ENCODE measurements around the gene SMPD1.

DNA sequence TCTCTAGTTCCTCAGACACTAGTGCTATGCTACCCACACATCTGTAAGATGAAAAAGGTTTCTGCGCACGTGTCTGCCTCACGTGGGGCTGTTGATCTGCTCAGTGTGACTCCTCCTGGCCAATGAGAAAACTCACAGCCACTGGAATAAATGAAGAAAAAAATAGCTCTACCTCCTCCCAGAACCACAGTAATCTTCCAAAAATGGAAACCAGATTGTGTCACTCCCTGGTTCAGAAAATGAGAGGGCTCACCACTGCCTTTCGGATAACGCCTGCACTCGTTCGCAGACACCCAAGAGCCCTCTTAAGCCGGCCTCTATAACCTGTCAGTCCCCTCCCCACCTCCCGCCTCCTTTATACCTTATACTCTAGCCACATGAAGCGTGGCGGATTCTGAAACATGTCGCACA is 23.5 kb downstream of the SMPD1 start:
- no peak for TF ChIP-seq LEF1 (IDR thresholded peaks at IDR 0.05; ENCODE audit: borderline replicate concordance)
- TF ChIP-seq FOXM1 (IDR thresholded peaks at IDR 0.05; ENCODE audit: borderline replicate concordance), result no peak

Measured in HEK293T (cell line).